ENCODE data around the gene STK32C. TPM values are rescaled to one million over a fixed set of nuclear protein-coding genes. Genes with fewer than 3 reads are reported as not detected.

Gene STK32C
- total RNA-seq, 2 donors from 2014 or later = 8.4 to 9.9 TPM

DNA sequence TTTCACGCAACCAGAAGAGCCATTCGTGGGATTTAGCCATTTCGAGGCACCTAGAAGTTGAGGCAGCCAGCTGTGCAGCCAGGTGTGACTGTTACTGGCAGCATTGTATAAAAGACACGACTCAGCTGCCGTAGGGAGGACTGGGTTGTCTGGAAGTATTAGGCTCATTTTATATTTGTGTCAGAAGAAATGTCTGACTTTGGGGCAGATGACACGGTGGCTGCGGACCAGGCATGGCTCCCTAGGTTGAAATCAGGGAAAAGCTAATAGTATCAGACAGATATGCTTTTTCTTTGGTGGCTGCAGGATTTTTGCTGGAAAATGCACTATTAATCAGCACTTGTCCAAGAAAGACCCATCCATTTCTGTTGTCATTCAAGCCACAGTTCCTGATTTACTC lies 125.2 kb downstream of the STK32C start:
- Histone ChIP-seq H3K4me1 (ENCODE audit: control insufficient read depth, insufficient read depth, low read length) (no peaks in the 10 kb centered on the region), H3K36me3 (ENCODE audit: control insufficient read depth, insufficient read depth, low read length) (no peaks in the 10 kb centered on the region), H3K4me3 (ENCODE audit: low read length) (no peak overlapping the region), H3K9ac (ENCODE audit: extremely low read depth, low read length, poor library complexity, severe bottlenecking) (no peak overlapping the region), H3K27ac (ENCODE audit: low read depth, low read length) (no peak overlapping the region), H3K9me3 (ENCODE audit: control insufficient read depth, low read length) (no peaks in the 10 kb centered on the region), H3K27me3 (ENCODE audit: control insufficient read depth, insufficient read depth, low read length, poor library complexity, severe bottlenecking) (peaks cover 74% of the 10 kb centered on the region)
- Mint-ChIP-seq H3K4me3 (no peak overlapping the region), H3K9me3 (no peaks in the 10 kb centered on the region), H3K36me3 (ENCODE audit: low read depth) (no peaks in the 10 kb centered on the region), H3K27me3 (ENCODE audit: insufficient read depth) (peaks cover 50% of the 10 kb centered on the region), H3K4me1 (no peaks in the 10 kb centered on the region), H3K27ac (no peak overlapping the region)
- DNase-seq = no peak
- 84 to 89% methylated on average over 7 of the region's 7 CpGs for WGBS, 2 experiments (ENCODE audit: insufficient coverage in 1 of 2, insufficient read length in 1 of 2)
- TF ChIP-seq, protein P1, sequence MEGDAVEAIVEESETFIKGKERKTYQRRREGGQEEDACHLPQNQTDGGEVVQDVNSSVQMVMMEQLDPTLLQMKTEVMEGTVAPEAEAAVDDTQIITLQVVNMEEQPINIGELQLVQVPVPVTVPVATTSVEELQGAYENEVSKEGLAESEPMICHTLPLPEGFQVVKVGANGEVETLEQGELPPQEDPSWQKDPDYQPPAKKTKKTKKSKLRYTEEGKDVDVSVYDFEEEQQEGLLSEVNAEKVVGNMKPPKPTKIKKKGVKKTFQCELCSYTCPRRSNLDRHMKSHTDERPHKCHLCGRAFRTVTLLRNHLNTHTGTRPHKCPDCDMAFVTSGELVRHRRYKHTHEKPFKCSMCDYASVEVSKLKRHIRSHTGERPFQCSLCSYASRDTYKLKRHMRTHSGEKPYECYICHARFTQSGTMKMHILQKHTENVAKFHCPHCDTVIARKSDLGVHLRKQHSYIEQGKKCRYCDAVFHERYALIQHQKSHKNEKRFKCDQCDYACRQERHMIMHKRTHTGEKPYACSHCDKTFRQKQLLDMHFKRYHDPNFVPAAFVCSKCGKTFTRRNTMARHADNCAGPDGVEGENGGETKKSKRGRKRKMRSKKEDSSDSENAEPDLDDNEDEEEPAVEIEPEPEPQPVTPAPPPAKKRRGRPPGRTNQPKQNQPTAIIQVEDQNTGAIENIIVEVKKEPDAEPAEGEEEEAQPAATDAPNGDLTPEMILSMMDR (conservative IDR thresholded peaks at IDR 0.05) = no peak

DNA sequence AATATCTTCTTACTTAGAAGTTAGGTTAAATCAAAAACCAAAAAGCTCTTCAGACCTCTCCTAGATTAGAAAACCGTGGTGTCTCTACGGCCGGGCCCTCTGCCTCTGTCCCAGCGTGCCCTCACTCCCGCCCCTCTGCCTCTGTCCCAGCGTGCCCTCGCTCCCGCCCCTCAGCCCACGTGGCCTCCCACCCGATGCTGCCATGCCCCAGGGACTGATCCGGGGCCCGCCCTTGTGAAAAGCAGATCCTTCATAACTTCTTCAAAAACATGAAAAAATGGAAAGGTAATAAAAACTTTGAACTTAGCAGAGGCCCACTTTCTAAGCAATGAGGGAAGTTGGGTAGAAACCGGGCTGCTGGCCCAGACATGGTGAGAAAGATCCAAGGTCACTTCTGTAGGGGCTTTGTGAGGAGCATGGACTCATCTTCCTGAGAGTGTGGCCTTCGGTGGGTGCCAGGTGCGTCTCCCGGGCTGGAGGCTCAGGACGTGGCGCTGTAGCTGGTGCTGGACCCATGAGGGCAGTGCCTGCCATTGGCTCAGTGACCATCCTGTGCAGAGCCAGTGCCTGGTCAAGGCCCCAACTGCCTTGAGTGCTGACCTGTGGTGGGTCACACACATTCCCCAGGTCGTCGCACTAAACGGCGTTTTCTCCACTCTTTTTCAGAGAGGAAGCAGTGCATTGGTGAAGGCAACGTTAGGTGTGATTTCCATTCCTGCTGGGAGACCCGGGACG lies 125.9 kb downstream of the STK32C start:
- no peaks in the 10 kb centered on the region for H3K9me3 Mint-ChIP-seq
- H3K9ac ChIP-seq (ENCODE audit: extremely low read depth, low read length, poor library complexity, severe bottlenecking) = no peak overlapping the region
- no peak overlapping the region for H3K4me3 Mint-ChIP-seq
- H3K36me3 ChIP-seq (ENCODE audit: control insufficient read depth, insufficient read depth, low read length) = no peaks in the 10 kb centered on the region
- H3K27ac ChIP-seq (ENCODE audit: low read depth, low read length) = no peak overlapping the region
- H3K27me3 ChIP-seq (ENCODE audit: control insufficient read depth, insufficient read depth, low read length, poor library complexity, severe bottlenecking) = peaks cover 74% of the 10 kb centered on the region
- H3K4me1 ChIP-seq (ENCODE audit: control insufficient read depth, insufficient read depth, low read length) = no peaks in the 10 kb centered on the region
- no peaks in the 10 kb centered on the region for H3K9me3 ChIP-seq (ENCODE audit: control insufficient read depth, low read length)
- H3K4me3 ChIP-seq (ENCODE audit: low read length) = no peak overlapping the region
- H3K4me1 Mint-ChIP-seq = no peaks in the 10 kb centered on the region
- 81 to 88% methylated on average over 19 to 25 of the region's 25 CpGs for WGBS, 2 experiments (ENCODE audit: insufficient coverage in 1 of 2, insufficient read length in 1 of 2)
- peaks cover 48% of the 10 kb centered on the region for H3K27me3 Mint-ChIP-seq (ENCODE audit: insufficient read depth)
- no peaks in the 10 kb centered on the region for H3K36me3 Mint-ChIP-seq (ENCODE audit: low read depth)
- H3K27ac Mint-ChIP-seq = no peak overlapping the region
- no peak for DNase-seq
- TF ChIP-seq, protein P1 (conservative IDR thresholded peaks at IDR 0.05) = no peak

DNA sequence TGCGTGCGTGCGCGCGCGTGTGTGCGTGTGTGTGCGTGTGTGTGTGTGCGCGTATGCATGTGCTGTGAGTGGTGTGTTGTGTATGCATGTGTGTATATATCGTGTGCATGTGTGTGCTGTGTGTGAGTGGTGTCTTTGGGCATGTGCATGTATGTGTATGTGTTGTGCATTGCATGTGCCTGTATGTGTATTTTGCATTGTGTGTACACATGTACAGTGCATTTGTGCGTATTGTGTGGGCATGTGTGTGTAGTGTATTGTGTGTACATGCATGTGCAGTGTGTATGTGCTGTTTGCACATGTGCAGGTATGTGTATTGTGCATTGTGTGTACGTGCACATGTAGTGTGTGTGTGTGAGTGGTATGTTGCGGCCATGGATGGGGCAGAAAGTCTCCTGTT lies 127.0 kb downstream of the STK32C start:
- Histone ChIP-seq H3K9ac (ENCODE audit: extremely low read depth, low read length, poor library complexity, severe bottlenecking) (no peak overlapping the region), H3K27me3 (ENCODE audit: control insufficient read depth, insufficient read depth, low read length, poor library complexity, severe bottlenecking) (peaks cover 77% of the 10 kb centered on the region), H3K4me1 (ENCODE audit: control insufficient read depth, insufficient read depth, low read length) (no peaks in the 10 kb centered on the region), H3K9me3 (ENCODE audit: control insufficient read depth, low read length) (no peaks in the 10 kb centered on the region), H3K4me3 (ENCODE audit: low read length) (no peak overlapping the region), H3K27ac (ENCODE audit: low read depth, low read length) (no peak overlapping the region), H3K36me3 (ENCODE audit: control insufficient read depth, insufficient read depth, low read length) (no peaks in the 10 kb centered on the region)
- Mint-ChIP-seq H3K36me3 (ENCODE audit: low read depth) (no peaks in the 10 kb centered on the region), H3K27me3 (ENCODE audit: insufficient read depth) (peaks cover 50% of the 10 kb centered on the region), H3K9me3 (no peaks in the 10 kb centered on the region), H3K27ac (no peak overlapping the region), H3K4me1 (no peaks in the 10 kb centered on the region), H3K4me3 (no peak overlapping the region)
- TF ChIP-seq, protein P1 (conservative IDR thresholded peaks at IDR 0.05) = no peak
- 61 to 91% methylated on average over 5 to 14 of the region's 14 CpGs for WGBS, 2 experiments (ENCODE audit: insufficient coverage in 1 of 2, insufficient read length in 1 of 2)
- DNase-seq = no peak

Measured in endodermal cell (in vitro differentiated cells).